Measurements from ENCODE around the gene ADAM33. TPM values are rescaled to one million over a fixed set of nuclear protein-coding genes. Genes with fewer than 3 reads are reported as not detected.

ADAM33 gene
- total and polyA plus RNA-seq, 2 of the 8 experiments (the other 6 are each of a cell fraction or from before 2014, with no cell fraction given), result 4.2 to 6.0 TPM

DNA sequence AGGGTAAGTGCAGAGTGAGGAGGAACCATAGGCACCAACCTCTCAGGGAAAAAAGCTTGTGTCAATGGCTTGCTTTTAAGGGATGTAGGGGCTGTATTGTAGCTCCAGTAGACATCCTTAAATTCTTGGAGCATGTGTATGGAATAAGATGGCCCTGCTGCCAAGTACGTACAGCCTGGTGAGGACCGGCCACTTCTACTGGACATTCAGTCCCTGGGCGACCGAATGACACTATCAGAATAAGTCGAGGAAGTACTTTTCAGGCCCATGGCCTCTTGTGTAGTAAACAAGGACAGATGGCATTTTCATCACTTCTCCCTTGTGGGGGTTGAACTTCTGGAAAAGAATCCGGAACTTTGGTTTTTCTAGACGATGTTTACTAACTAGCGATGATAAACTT lies 51.4 kb downstream of the ADAM33 start:
- H3K23me2 ChIP-seq (ENCODE audit: low read depth, low read length), result no peaks in the 10 kb centered on the region
- H2BK15ac ChIP-seq (ENCODE audit: low read length), result 0 out of 2 replicates have a peak overlapping the region, but pooled peaks have one; percentile 61
- no peak overlapping the region for H3K14ac ChIP-seq (ENCODE audit: insufficient read length)
- no peak overlapping the region for H2BK120ac ChIP-seq (replicated peaks; ENCODE audit: low read depth, low read length)
- H3K4ac ChIP-seq (replicated peaks; ENCODE audit: insufficient read length, low read depth, low read length), result no peak overlapping the region
- no peak overlapping the region for H3K4me3 ChIP-seq (ENCODE audit: extremely low read depth in 1 of 4, insufficient read depth in 2 of 4, low read depth in 3 of 4, low read length in 4 of 4)
- 90% methylated on average over 8 of the region's 8 CpGs; no CpG with 5 or more reads in 1 of the 2 experiments for WGBS, 2 experiments (ENCODE audit: extremely low coverage in 1 of 2, insufficient coverage in 1 of 2, insufficient read length in 1 of 2, insufficient replicate concordance in 2 of 2, low coverage in 1 of 2, low lambda C conversion rate in 2 of 2, missing lambda C conversion rate in 1 of 2)
- ChIA-PET POLR2A (ENCODE audit: partially characterized antibody) (no interaction called here), CTCF (ENCODE audit: partially characterized antibody) (interaction anchor here (1.0 to 2.0 kb wide), 7 partner anchors 9 to 67 kb away, joined by 3 to 10 read pairs (median 6); no protein-coding TSS in a partner anchor)
- no peak overlapping the region for H2BK5ac ChIP-seq (ENCODE audit: low read depth, low read length)
- no peak for TF ChIP-seq ZNF274 (IDR thresholded peaks at IDR 0.05; ENCODE audit: borderline replicate concordance, extremely low read depth, low read length)
- TF ChIP-seq SIRT6 (IDR thresholded peaks at IDR 0.05; ENCODE audit: low read length), result no peak
- TF ChIP-seq SP4 (IDR thresholded peaks at IDR 0.05; ENCODE audit: low read length), result no peak
- TF ChIP-seq RXRA (IDR thresholded peaks at IDR 0.05; ENCODE audit: insufficient read depth, low read depth, low read length), result no peak
- H3K27ac ChIP-seq (ENCODE audit: low read depth, low read length), result no peak overlapping the region
- no peak overlapping the region for H3K56ac ChIP-seq (replicated peaks; ENCODE audit: insufficient read length, low read depth, low read length)
- no peak overlapping the region for H2AFZ ChIP-seq (ENCODE audit: low read length)
- H3K23ac ChIP-seq (ENCODE audit: insufficient read length), result no peak overlapping the region
- DNase-seq (ENCODE audit: low read depth in 1 of 2, low spot score in 2 of 2), result no peak
- H3K36me3 ChIP-seq (ENCODE audit: control insufficient read depth in 2 of 4, insufficient read depth in 4 of 4, low read length in 3 of 4), result no peaks in the 10 kb centered on the region
- H4K91ac ChIP-seq (replicated peaks; ENCODE audit: insufficient read length, low read length), result no peak overlapping the region
- no peaks in the 10 kb centered on the region for H3K27me3 ChIP-seq (replicated peaks in 1 of 4; ENCODE audit: control insufficient read depth in 3 of 4, extremely low read depth in 1 of 4, insufficient read depth in 3 of 4, low read length in 3 of 4)
- no peaks in the 10 kb centered on the region for H3K79me1 ChIP-seq (ENCODE audit: low read depth, low read length)
- H3K79me2 ChIP-seq (ENCODE audit: control insufficient read depth in 1 of 2, insufficient read depth in 2 of 2, low read length in 2 of 2), result no peaks in the 10 kb centered on the region
- peaks cover 0 to 6% (median 0%) of the 10 kb centered on the region in 4 experiments; a peak in 2 of 7 replicates for H3K4me1 ChIP-seq (replicated peaks in 1 of 4; ENCODE audit: control insufficient read depth in 3 of 4, insufficient read depth in 4 of 4, low read length in 3 of 4)
- no peak overlapping the region for H3K18ac ChIP-seq (ENCODE audit: extremely low read depth, low read length)
- no peaks in the 10 kb centered on the region for H4K20me1 ChIP-seq (replicated peaks in 1 of 2; ENCODE audit: control insufficient read depth in 1 of 2, insufficient read depth in 2 of 2, low read length in 2 of 2)
- H4K5ac ChIP-seq (ENCODE audit: insufficient read length, low read depth, low read length), result no peak overlapping the region
- H2BK20ac ChIP-seq (ENCODE audit: low read length), result no peak overlapping the region
- H2BK12ac ChIP-seq (ENCODE audit: low read depth, low read length), result no peak overlapping the region
- H4K8ac ChIP-seq (ENCODE audit: extremely low read depth, insufficient read depth, low read length), result no peak overlapping the region
- H3K4me2 ChIP-seq (ENCODE audit: insufficient read depth in 1 of 2, low read depth in 2 of 2, low read length in 2 of 2), result peak overlapping the region in 1 of 2 experiments; percentile 18; a peak in 1 of 4 replicates
- FAIRE-seq, result no peak
- peak overlapping the region; percentile 33; the same call in 1 of the 2 replicates for H2AK5ac ChIP-seq (ENCODE audit: low read depth, low read length)
- no peaks in the 10 kb centered on the region for H3K9me3 ChIP-seq (ENCODE audit: insufficient read depth in 2 of 2, low read depth in 1 of 2, low read length in 1 of 2)
- no peak overlapping the region for H3K9ac ChIP-seq (replicated peaks in 1 of 4; ENCODE audit: extremely low read depth in 1 of 4, low read depth in 3 of 4, low read length in 3 of 4)

Data from H1 (cell line).